ENCODE measurements around the gene DBI. TPM values are rescaled to one million over a fixed set of nuclear protein-coding genes. Genes with fewer than 3 reads are reported as not detected.
A peak's percentile ranks its signal among the peaks of the same experiment; 100 is the strongest.

DBI gene
- total RNA-seq, 1 donor from 2014 or later, result 11.2 TPM

- peaks cover 11% of the 10 kb centered on the region in 2 donors for H3K36me3 ChIP-seq
- no peak overlapping the region for H3K4me3 ChIP-seq
- no peak overlapping the region for H3K27ac ChIP-seq
- DNase-seq (ENCODE audit: low spot score in 2 of 2), result no peak
- intact Hi-C loops (cut with DNase I), result loop anchor here (5.0 to 10.0 kb wide), 5 partner anchors 142 to 1110 kb away; partner anchors contain the start of genes RALB, STEAP3, TMEM177 and TMEM185B
- H3K4me1 ChIP-seq, result peaks cover 5 to 18% of the 10 kb centered on the region in 2 donors
- TF ChIP-seq, protein P1, sequence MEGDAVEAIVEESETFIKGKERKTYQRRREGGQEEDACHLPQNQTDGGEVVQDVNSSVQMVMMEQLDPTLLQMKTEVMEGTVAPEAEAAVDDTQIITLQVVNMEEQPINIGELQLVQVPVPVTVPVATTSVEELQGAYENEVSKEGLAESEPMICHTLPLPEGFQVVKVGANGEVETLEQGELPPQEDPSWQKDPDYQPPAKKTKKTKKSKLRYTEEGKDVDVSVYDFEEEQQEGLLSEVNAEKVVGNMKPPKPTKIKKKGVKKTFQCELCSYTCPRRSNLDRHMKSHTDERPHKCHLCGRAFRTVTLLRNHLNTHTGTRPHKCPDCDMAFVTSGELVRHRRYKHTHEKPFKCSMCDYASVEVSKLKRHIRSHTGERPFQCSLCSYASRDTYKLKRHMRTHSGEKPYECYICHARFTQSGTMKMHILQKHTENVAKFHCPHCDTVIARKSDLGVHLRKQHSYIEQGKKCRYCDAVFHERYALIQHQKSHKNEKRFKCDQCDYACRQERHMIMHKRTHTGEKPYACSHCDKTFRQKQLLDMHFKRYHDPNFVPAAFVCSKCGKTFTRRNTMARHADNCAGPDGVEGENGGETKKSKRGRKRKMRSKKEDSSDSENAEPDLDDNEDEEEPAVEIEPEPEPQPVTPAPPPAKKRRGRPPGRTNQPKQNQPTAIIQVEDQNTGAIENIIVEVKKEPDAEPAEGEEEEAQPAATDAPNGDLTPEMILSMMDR (IDR thresholded peaks at IDR 0.05), result no peak
- no peaks in the 10 kb centered on the region for H3K9me3 ChIP-seq
- no peaks in the 10 kb centered on the region for H3K27me3 ChIP-seq
Observed at GRCh38 chr2:119364798-119365197, 2.0 kb upstream of the DBI start.

DNA sequence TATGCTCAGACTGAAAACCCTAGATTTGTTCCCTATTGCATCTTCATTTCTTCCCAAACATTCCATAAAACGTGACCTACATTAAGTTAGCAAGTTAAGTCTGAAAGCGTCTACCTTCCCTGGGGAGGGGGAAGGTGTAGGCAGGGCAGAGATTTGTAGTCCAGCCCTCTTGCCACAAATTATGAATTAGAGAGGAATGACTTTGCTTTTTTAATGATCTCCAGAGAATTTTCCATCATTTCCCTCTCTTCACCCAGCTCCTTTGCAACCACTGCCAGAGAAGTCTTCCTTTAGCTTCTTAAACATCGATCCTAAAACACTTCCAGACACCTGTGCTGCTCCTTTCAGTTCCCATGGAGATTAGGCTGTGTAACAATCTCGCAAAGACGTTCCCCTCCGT lies 1.3 kb upstream of the DBI start:
- Histone ChIP-seq H3K27ac (no peak overlapping the region), H3K27me3 (no peaks in the 10 kb centered on the region), H3K9me3 (no peaks in the 10 kb centered on the region), H3K36me3 (peaks cover 15% of the 10 kb centered on the region in 2 donors), H3K4me1 (peaks cover 5 to 18% of the 10 kb centered on the region in 2 donors), H3K4me3 (peak overlapping the region; percentile 75 to 80)
- TF ChIP-seq, protein P1 (IDR thresholded peaks at IDR 0.05), result no peak
- intact Hi-C loops (cut with DNase I), result loop anchor here (5.0 to 10.0 kb wide), 5 partner anchors 143 to 1109 kb away; partner anchors contain the start of genes RALB, STEAP3, TMEM177 and TMEM185B
- no peak for DNase-seq (ENCODE audit: low spot score in 2 of 2)

DNA sequence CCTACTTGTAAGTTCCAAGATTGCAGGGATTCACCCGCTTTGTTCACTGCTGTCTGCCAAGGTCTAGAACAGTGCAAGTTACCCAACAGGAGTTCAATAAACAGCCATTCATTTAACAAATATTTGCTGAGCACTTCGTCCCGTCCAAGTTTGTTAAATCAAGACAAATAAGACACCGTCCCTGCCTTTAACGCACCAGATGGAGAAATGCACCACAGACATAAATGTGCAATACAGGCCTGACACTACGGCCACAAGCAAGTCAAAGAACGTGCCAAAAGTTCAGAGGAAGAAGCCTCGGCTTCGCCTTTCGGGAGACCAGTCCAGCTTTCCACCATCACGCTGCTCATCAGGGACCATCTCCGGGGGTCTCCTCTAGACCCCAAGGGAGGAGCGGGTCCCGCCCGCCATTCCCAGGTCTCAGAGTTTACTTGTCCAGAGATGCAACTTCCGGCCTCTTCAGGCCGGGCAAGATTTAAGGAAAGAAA lies 572 bp upstream of the DBI start:
- intact Hi-C loops (cut with DNase I), result loop anchor here (2.0 to 10.0 kb wide), 12 partner anchors 67 to 1551 kb away; partner anchors contain the start of genes CFAP221, DDX18, EPB41L5 and INSIG2
- H3K4me3 ChIP-seq, result peak overlapping the region; percentile 75 to 80
- TF ChIP-seq, protein P1 (IDR thresholded peaks at IDR 0.05), result no peak
- peaks cover 5 to 18% of the 10 kb centered on the region in 2 donors for H3K4me1 ChIP-seq
- H3K27me3 ChIP-seq, result no peaks in the 10 kb centered on the region
- peak overlapping the region; percentile 80 to 84 for H3K27ac ChIP-seq
- no peaks in the 10 kb centered on the region for H3K9me3 ChIP-seq
- H3K36me3 ChIP-seq, result peaks cover 21 to 23% of the 10 kb centered on the region in 2 donors
- DNase-seq (ENCODE audit: low spot score in 2 of 2), result no peak

DNA sequence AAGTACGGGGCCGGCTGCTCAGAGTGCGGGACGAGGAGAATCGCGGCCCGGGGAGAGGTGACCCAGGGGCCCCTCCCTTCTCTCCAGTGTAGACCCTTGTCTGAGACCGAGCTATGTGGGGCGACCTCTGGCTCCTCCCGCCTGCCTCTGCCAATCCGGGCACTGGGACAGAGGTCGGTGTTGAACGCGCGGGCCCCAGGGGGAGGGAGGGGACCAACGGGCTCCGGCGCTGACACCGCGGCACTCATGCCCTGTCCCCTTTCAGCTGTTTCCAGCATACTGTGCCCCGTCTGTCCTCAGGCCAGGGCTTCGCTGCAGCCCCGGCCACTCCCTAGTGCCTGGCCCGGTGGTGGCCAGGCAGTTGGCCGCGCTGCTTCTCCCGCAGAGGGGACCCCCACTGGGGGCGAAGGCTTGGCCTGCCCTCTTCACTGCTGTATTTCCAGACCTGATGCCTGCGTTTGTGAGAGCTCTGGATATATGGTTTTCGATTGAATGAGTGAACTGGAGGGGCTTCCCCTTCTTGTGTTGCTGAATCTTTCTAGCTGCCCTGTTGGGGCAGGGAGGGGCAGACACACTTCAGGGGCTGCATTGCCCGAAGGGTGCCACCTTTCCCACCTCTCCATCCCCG lies 809 bp downstream of the DBI start:
- peak in 1 of 2 donors; percentile 71 for DNase-seq (ENCODE audit: low spot score in 2 of 2)
- Histone ChIP-seq H3K4me3 (peak overlapping the region; percentile 75 to 80), H3K9me3 (no peaks in the 10 kb centered on the region), H3K27me3 (no peaks in the 10 kb centered on the region), H3K36me3 (peaks cover 35 to 37% of the 10 kb centered on the region in 2 donors), H3K4me1 (peaks cover 5 to 18% of the 10 kb centered on the region in 2 donors), H3K27ac (peak overlapping the region; percentile 80 to 84)
- intact Hi-C loops (cut with DNase I), result loop anchor here (2.0 to 10.0 kb wide), 12 partner anchors 65 to 1553 kb away; partner anchors contain the start of genes CFAP221, DDX18, EPB41L5 and INSIG2
- TF ChIP-seq, protein P1 (IDR thresholded peaks at IDR 0.05), result no peak

DNA sequence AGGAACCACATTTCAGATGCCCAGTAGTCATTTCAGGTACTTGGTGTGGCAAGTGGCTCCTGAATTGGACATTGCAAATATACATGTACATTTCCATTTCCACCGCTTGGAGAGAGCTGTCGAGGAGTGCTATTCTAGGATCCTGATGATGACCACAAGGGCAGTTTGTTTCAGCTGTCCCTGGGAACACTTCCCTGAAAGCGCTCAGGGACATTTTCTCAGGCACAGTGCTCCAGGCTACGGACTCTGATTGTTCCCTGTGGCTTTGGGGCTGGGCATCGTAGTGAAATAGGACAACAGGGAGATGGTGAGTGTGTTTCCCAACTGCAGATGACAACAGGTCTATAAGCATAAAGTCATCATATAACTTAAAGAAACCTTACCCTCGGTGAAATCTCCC lies 3.1 kb downstream of the DBI start:
- TF ChIP-seq, protein P1 (IDR thresholded peaks at IDR 0.05), result no peak
- DNase-seq (ENCODE audit: low spot score in 2 of 2), result no peak
- Histone ChIP-seq H3K36me3 (peaks cover 50 to 54% of the 10 kb centered on the region in 2 donors), H3K27ac (no peak overlapping the region), H3K9me3 (peaks cover 0 to 9% of the 10 kb centered on the region in 2 donors), H3K4me1 (peaks cover 5 to 18% of the 10 kb centered on the region in 2 donors), H3K27me3 (no peaks in the 10 kb centered on the region), H3K4me3 (no peak overlapping the region)
- intact Hi-C loops (cut with DNase I), result loop anchor here (5.0 to 10.0 kb wide), 5 partner anchors 148 to 1105 kb away; partner anchors contain the start of genes RALB, STEAP3, TMEM177 and TMEM185B

Data from ascending aorta (tissue), 2 donors.